Vagina (tissue), 2 donors: ENCODE results near the gene TNFRSF25.

Experiments used
- POLR2AphosphoS5 ChIP-seq, 2 donors: sonication (generic); formaldehyde crosslinking; IDR thresholded peaks; one replicate each; pipeline ENCODE4 v1.9.0; 2017; ENCODE audit warnings: antibody characterized with exemption in 2 of 2, mild to moderate bottlenecking in 2 of 2, low read depth in 1 of 2; ENCODE audit not compliant: insufficient read depth in 1 of 2
- TF ChIP-seq, protein P1 (sequence below), 3 experiments: fragments of 450-650 bp in 2 of 3; fragments of 200-600 bp in 1 of 3; sonication (generic) in 1 of 3; IDR thresholded peaks; one replicate each; pipeline ENCODE4 v1.5.1; 2017 to 2019; ENCODE audit warnings: antibody characterized with exemption in 3 of 3, mild to moderate bottlenecking in 2 of 3, moderate library complexity in 2 of 3

DNA sequence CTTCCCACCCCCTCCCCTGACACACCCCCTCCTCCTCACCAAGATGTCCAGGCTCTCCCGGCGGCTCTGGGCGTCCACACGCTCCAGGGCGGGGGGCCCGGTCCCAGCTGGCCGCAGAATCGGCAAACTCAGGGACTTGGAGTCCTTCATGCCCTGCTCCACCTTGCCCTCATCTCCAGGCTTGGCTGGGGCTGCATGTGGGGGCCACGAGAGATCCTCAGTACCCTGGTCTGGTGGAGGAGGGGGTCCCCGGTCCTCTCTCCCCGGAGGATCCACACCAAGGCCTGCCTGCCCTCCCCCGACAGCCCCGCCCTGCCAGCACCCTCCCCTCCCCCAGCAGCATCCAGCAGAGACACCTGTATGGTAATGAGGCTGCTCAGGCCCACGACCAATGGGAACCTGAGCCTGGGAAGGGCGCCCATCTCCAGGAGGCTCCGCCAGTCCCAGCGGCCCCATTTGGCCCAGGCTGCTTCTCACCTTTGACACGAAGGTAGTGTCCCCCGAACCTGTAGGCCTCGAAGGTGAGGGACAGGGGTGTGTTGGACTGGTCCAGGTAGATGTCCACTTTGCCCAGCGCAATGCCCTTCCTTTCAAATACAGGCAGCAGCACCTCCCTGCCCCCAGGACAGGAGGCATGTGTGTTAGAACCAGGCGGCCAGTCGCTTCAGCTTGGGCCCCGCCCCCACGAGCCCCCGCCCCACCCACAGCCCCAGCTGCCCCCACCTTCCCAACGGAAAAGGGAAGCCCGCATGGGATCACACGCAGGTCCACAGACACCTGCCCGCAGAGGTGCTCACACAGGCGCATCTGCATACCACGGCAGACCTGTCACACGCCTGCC is 8.2 kb upstream of the TNFRSF25 start:
- TF ChIP-seq, protein P1, sequence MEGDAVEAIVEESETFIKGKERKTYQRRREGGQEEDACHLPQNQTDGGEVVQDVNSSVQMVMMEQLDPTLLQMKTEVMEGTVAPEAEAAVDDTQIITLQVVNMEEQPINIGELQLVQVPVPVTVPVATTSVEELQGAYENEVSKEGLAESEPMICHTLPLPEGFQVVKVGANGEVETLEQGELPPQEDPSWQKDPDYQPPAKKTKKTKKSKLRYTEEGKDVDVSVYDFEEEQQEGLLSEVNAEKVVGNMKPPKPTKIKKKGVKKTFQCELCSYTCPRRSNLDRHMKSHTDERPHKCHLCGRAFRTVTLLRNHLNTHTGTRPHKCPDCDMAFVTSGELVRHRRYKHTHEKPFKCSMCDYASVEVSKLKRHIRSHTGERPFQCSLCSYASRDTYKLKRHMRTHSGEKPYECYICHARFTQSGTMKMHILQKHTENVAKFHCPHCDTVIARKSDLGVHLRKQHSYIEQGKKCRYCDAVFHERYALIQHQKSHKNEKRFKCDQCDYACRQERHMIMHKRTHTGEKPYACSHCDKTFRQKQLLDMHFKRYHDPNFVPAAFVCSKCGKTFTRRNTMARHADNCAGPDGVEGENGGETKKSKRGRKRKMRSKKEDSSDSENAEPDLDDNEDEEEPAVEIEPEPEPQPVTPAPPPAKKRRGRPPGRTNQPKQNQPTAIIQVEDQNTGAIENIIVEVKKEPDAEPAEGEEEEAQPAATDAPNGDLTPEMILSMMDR (IDR thresholded peaks at IDR 0.05), result no peak
- TF ChIP-seq POLR2AphosphoS5 (IDR thresholded peaks at IDR 0.05; ENCODE audit: insufficient read depth in 1 of 2, low read depth in 1 of 2), result no peak
